Naive thymus-derived CD4-positive, alpha-beta T cell (primary cell): ENCODE results near the gene NAA30. TPM values are rescaled to one million over a fixed set of nuclear protein-coding genes. Genes with fewer than 3 reads are reported as not detected.

Experiments used
- ATAC-seq: fragments of 150-1000 bp; cut with Tn5 transposase; 2 replicates; pipeline ENCODE4 v1.10.0; 2021; ENCODE audit warnings: mild to moderate bottlenecking, moderate library complexity
- CTCF ChIA-PET: fragments of 350-600 bp; sonication (Branson Sonifier 250); formaldehyde crosslinking; loops from one replicate; lab custom pipeline; 2021; ENCODE audit warnings: antibody characterized with exemption; lab: Charles Lee
- POLR2A ChIA-PET: fragments of 350-600 bp; sonication (Branson Sonifier 250); formaldehyde crosslinking; loops from one replicate; lab custom pipeline; 2021; ENCODE audit warnings: antibody characterized with exemption, inconsistent platforms; lab: Charles Lee
- DNase-seq, 9 donors: peaks; one replicate each; pipeline versions ENCODE4 v3.0.0 to v3.0.0-alpha.2; 2020 to 2022; ENCODE audit warnings: mixed read lengths in 1 of 9
- H3K27ac ChIP-seq: one replicate; pipeline ENCODE4 v1.7.0; 2013; ENCODE audit warnings: mild to moderate bottlenecking, low read depth, low read length, moderate library complexity
- H3K27me3 ChIP-seq, 2 donors: one replicate each; pipeline ENCODE4 v1.7.0; 2013; ENCODE audit warnings: low read length in 2 of 2, mild to moderate bottlenecking in 2 of 2, moderate library complexity in 2 of 2; ENCODE audit not compliant: control insufficient read depth in 2 of 2, insufficient read depth in 2 of 2
- H3K36me3 ChIP-seq, 3 experiments: 1 replicate in 2 of 3; 2 replicates in 1 of 3; pipeline ENCODE4 v1.7.0; 2013; ENCODE audit warnings: low read length in 3 of 3, mild to moderate bottlenecking in 3 of 3, moderate library complexity in 1 of 3; ENCODE audit not compliant: insufficient read depth in 3 of 3, control insufficient read depth in 2 of 3
- H3K4me1 ChIP-seq, 2 donors: one replicate each; pipeline ENCODE4 v1.7.0; 2013; ENCODE audit warnings: low read length in 2 of 2, mild to moderate bottlenecking in 2 of 2, moderate library complexity in 1 of 2; ENCODE audit not compliant: control insufficient read depth in 2 of 2, insufficient read depth in 2 of 2
- H3K4me3 ChIP-seq: 2 replicates; pipeline ENCODE4 v1.7.0; 2013; ENCODE audit warnings: mild to moderate bottlenecking, low read length
- H3K9me3 ChIP-seq, 3 experiments: 1 replicate in 2 of 3; 2 replicates in 1 of 3; pipeline ENCODE4 v1.7.0; 2013; ENCODE audit warnings: low read length in 3 of 3; ENCODE audit not compliant: control insufficient read depth in 2 of 3
- H3K27ac Mint-ChIP-seq, 9 donors: one replicate each; pipeline ENCODE4 v1.8.0; 2020 to 2022; ENCODE audit warnings: mixed read lengths in 9 of 9, mild to moderate bottlenecking in 8 of 9, moderate library complexity in 5 of 9, inconsistent platforms in 2 of 9
- H3K27me3 Mint-ChIP-seq, 5 donors: one replicate each; pipeline ENCODE4 v1.8.0; 2021 to 2022; ENCODE audit warnings: mixed read lengths in 5 of 5, mild to moderate bottlenecking in 1 of 5
- H3K36me3 Mint-ChIP-seq, 5 donors: one replicate each; pipeline ENCODE4 v1.8.0; 2020 to 2022; ENCODE audit warnings: mixed read lengths in 5 of 5, mild to moderate bottlenecking in 3 of 5, inconsistent platforms in 1 of 5
- H3K4me1 Mint-ChIP-seq, 7 donors: one replicate each; pipeline ENCODE4 v1.8.0; 2020 to 2022; ENCODE audit warnings: mixed read lengths in 7 of 7, mild to moderate bottlenecking in 3 of 7, inconsistent platforms in 1 of 7
- H3K4me3 Mint-ChIP-seq, 10 donors: one replicate each; pipeline ENCODE4 v1.8.0; 2020 to 2022; ENCODE audit warnings: mild to moderate bottlenecking in 10 of 10, mixed read lengths in 10 of 10, moderate library complexity in 6 of 10, inconsistent platforms in 2 of 10
- H3K9me3 Mint-ChIP-seq, 11 donors: one replicate each; pipeline ENCODE4 v1.8.0; 2020 to 2022; ENCODE audit warnings: mixed read lengths in 11 of 11, mild to moderate bottlenecking in 4 of 11, inconsistent platforms in 1 of 11, moderate library complexity in 1 of 11
- intact Hi-C, 2 donors: fragments of 100-400 bp; cut with micrococcal nuclease; formaldehyde crosslinking; loops; one replicate each; pipeline ENCODE4 v1.15.1; 2023
- polyA plus RNA-seq, 2 donors: library from polyadenylated mRNA; unstranded; fragments of 300-500 nt; fragmentation: Illumina TruSeq; gene quantifications; one replicate each; pipeline ENCODE4 v1.2.3, GENCODE V29; 2021
- total RNA-seq, 6 experiments: library from RNA in 5 of 6; stranded (reverse) in 5 of 6; gene quantifications; 1 replicate in 5 of 6; 2 replicates in 1 of 6; pipeline ENCODE4 v1.2.3 and lab custom pipeline; 2021 to 2026

NAA30 gene
- total and polyA plus RNA-seq, 7 experiments from 2014 or later, result 7.3 to 19.6 (median 15.9) TPM

GRCh38 chr14:57413849-57414248, 23.5 kb downstream of the NAA30 start:
- Histone ChIP-seq H3K4me1 (no peaks in the 10 kb centered on the region), H3K36me3 (peaks cover 0 to 6% (median 0%) of the 10 kb centered on the region in 3 experiments), H3K27ac (no peak overlapping the region), H3K27me3 (no peaks in the 10 kb centered on the region), H3K4me3 (no peak overlapping the region), H3K9me3 (no peaks in the 10 kb centered on the region)
- CTCF ChIA-PET, result no interaction called here
- Mint-ChIP-seq H3K27ac (peak overlapping the region in 2 of 9 donors; percentile 38 to 63), H3K4me1 (peaks cover 0 to 20% (median 10%) of the 10 kb centered on the region in 7 donors), H3K36me3 (peaks cover 3 to 27% (median 8%) of the 10 kb centered on the region in 5 donors), H3K4me3 (no peak overlapping the region), H3K27me3 (no peaks in the 10 kb centered on the region), H3K9me3 (no peaks in the 10 kb centered on the region)
- POLR2A ChIA-PET, result no interaction called here
- ATAC-seq, result no peak
- intact Hi-C loops, result no loop called here
- DNase-seq, result no peak

- H3K36me3 Mint-ChIP-seq, result peaks cover 0 to 6% (median 2%) of the 10 kb centered on the region in 5 donors
- DNase-seq, result no peak
- peaks cover 0 to 9% (median 5%) of the 10 kb centered on the region in 7 donors for H3K4me1 Mint-ChIP-seq
- H3K27me3 ChIP-seq, result no peaks in the 10 kb centered on the region
- intact Hi-C loops, result no loop called here
- CTCF ChIA-PET, result no interaction called here
- H3K27me3 Mint-ChIP-seq, result peaks cover 0 to 4% (median 0%) of the 10 kb centered on the region in 5 donors
- H3K4me1 ChIP-seq, result no peaks in the 10 kb centered on the region
- no peaks in the 10 kb centered on the region for H3K36me3 ChIP-seq
- ATAC-seq, result no peak
- H3K4me3 Mint-ChIP-seq, result no peak overlapping the region
- no peak overlapping the region for H3K27ac Mint-ChIP-seq
- no peak overlapping the region for H3K27ac ChIP-seq
- POLR2A ChIA-PET, result no interaction called here
- H3K9me3 ChIP-seq, result no peaks in the 10 kb centered on the region
- H3K4me3 ChIP-seq, result no peak overlapping the region
- no peaks in the 10 kb centered on the region for H3K9me3 Mint-ChIP-seq
These were observed 26.8 kb downstream of the NAA30 start for GRCh38 chr14:57417228-57417627.

- no peak overlapping the region for H3K27ac ChIP-seq
- Mint-ChIP-seq H3K27me3 (peaks cover 0 to 8% (median 4%) of the 10 kb centered on the region in 5 donors), H3K4me3 (no peak overlapping the region), H3K27ac (no peak overlapping the region), H3K4me1 (peaks cover 0 to 4% (median 0%) of the 10 kb centered on the region in 7 donors), H3K36me3 (peaks cover 0 to 4% (median 0%) of the 10 kb centered on the region in 5 donors), H3K9me3 (no peaks in the 10 kb centered on the region)
- no peaks in the 10 kb centered on the region for H3K36me3 ChIP-seq
- H3K27me3 ChIP-seq, result no peaks in the 10 kb centered on the region
- no peak overlapping the region for H3K4me3 ChIP-seq
- DNase-seq (no peak), ATAC-seq (no peak)
- ChIA-PET CTCF (no interaction called here), POLR2A (no interaction called here)
- intact Hi-C loops, result no loop called here
- no peaks in the 10 kb centered on the region for H3K4me1 ChIP-seq
- no peaks in the 10 kb centered on the region for H3K9me3 ChIP-seq
These were observed 28.6 kb downstream of the NAA30 start for GRCh38 chr14:57418999-57419398.

GRCh38 chr14:57420033-57420432, 29.6 kb downstream of the NAA30 start:
- H3K9me3 Mint-ChIP-seq, result no peaks in the 10 kb centered on the region
- H3K27ac ChIP-seq, result no peak overlapping the region
- POLR2A ChIA-PET, result no interaction called here

GRCh38 chr14:57420986-57421385, 30.6 kb downstream of the NAA30 start:
- no peak overlapping the region for H3K4me3 Mint-ChIP-seq
- CTCF ChIA-PET, result no interaction called here
- H3K4me1 Mint-ChIP-seq, result no peaks in the 10 kb centered on the region

More at GRCh38 chr14:57420033-57420432, 29.6 kb downstream of the NAA30 start:
- intact Hi-C loops, result no loop called here
- peaks cover 0 to 9% (median 4%) of the 10 kb centered on the region in 5 donors for H3K27me3 Mint-ChIP-seq
- no peaks in the 10 kb centered on the region for H3K4me1 Mint-ChIP-seq
- H3K27ac Mint-ChIP-seq, result no peak overlapping the region
- ATAC-seq (no peak), DNase-seq (no peak)
- Histone ChIP-seq H3K4me3 (no peak overlapping the region), H3K36me3 (no peaks in the 10 kb centered on the region), H3K27me3 (no peaks in the 10 kb centered on the region), H3K4me1 (no peaks in the 10 kb centered on the region), H3K9me3 (no peaks in the 10 kb centered on the region)
- no peak overlapping the region for H3K4me3 Mint-ChIP-seq
- CTCF ChIA-PET, result no interaction called here
- peaks cover 0 to 4% (median 0%) of the 10 kb centered on the region in 5 donors for H3K36me3 Mint-ChIP-seq

GRCh38 chr14:57435923-57436322, 45.5 kb downstream of the NAA30 start:
- peaks cover 0 to 22% (median 6%) of the 10 kb centered on the region in 5 donors for H3K27me3 Mint-ChIP-seq
- CTCF ChIA-PET, result no interaction called here
- H3K36me3 Mint-ChIP-seq, result no peaks in the 10 kb centered on the region
- ATAC-seq, result no peak
- Histone ChIP-seq H3K4me1 (no peaks in the 10 kb centered on the region), H3K36me3 (no peaks in the 10 kb centered on the region), H3K9me3 (no peaks in the 10 kb centered on the region), H3K27me3 (no peaks in the 10 kb centered on the region), H3K4me3 (no peak overlapping the region), H3K27ac (no peak overlapping the region)
- no peak for DNase-seq
- POLR2A ChIA-PET, result no interaction called here
- H3K9me3 Mint-ChIP-seq, result peaks cover 0 to 17% (median 0%) of the 10 kb centered on the region in 11 donors
- intact Hi-C loops, result no loop called here
- no peaks in the 10 kb centered on the region for H3K4me1 Mint-ChIP-seq
- no peak overlapping the region for H3K27ac Mint-ChIP-seq
- H3K4me3 Mint-ChIP-seq, result no peak overlapping the region

More at GRCh38 chr14:57420986-57421385, 30.6 kb downstream of the NAA30 start:
- Histone ChIP-seq H3K9me3 (no peaks in the 10 kb centered on the region), H3K4me3 (no peak overlapping the region), H3K27ac (no peak overlapping the region), H3K36me3 (no peaks in the 10 kb centered on the region), H3K4me1 (no peaks in the 10 kb centered on the region), H3K27me3 (no peaks in the 10 kb centered on the region)
- no peak for ATAC-seq
- Mint-ChIP-seq H3K9me3 (no peaks in the 10 kb centered on the region), H3K27me3 (peaks cover 0 to 11% (median 4%) of the 10 kb centered on the region in 5 donors), H3K36me3 (peaks cover 0 to 4% (median 0%) of the 10 kb centered on the region in 5 donors), H3K27ac (no peak overlapping the region)
- intact Hi-C loops, result no loop called here
- no peak for DNase-seq
- POLR2A ChIA-PET, result no interaction called here

GRCh38 chr14:57461777-57462320, 71.5 kb downstream of the NAA30 start:
- no peak overlapping the region for H3K27ac Mint-ChIP-seq
- ATAC-seq, result no peak
- H3K27ac ChIP-seq, result no peak overlapping the region
- DNase-seq, result no peak
- no peaks in the 10 kb centered on the region for H3K9me3 ChIP-seq
- POLR2A ChIA-PET, result no interaction called here
- H3K9me3 Mint-ChIP-seq, result peaks cover 0 to 3% (median 0%) of the 10 kb centered on the region in 11 donors
- H3K27me3 ChIP-seq, result no peaks in the 10 kb centered on the region
- no peak overlapping the region for H3K4me3 ChIP-seq
- peaks cover 0 to 42% (median 4%) of the 10 kb centered on the region in 5 donors for H3K27me3 Mint-ChIP-seq
- H3K4me1 ChIP-seq, result no peaks in the 10 kb centered on the region
- CTCF ChIA-PET, result no interaction called here
- H3K36me3 ChIP-seq, result no peaks in the 10 kb centered on the region
- no peaks in the 10 kb centered on the region for H3K4me1 Mint-ChIP-seq
- intact Hi-C loops, result no loop called here
- no peak overlapping the region for H3K4me3 Mint-ChIP-seq
- H3K36me3 Mint-ChIP-seq, result no peaks in the 10 kb centered on the region
